Central memory CD4-positive, alpha-beta T cell (primary cell): Measurements from ENCODE around the gene AKTIP.
"Not testable (repeated sequence)": the region's sequence is repeated elsewhere in the genome, so short reads cannot be mapped to it uniquely, and the experiment has no call there.

Source experiments
- DNase-seq: peaks from one replicate; pipeline ENCODE4 v3.0.0; 2022

The AKTIP gene

GRCh38 chr16:53515259-53515658 lies 12.2 kb upstream of the AKTIP start:
- DNase-seq = no peak

DNA sequence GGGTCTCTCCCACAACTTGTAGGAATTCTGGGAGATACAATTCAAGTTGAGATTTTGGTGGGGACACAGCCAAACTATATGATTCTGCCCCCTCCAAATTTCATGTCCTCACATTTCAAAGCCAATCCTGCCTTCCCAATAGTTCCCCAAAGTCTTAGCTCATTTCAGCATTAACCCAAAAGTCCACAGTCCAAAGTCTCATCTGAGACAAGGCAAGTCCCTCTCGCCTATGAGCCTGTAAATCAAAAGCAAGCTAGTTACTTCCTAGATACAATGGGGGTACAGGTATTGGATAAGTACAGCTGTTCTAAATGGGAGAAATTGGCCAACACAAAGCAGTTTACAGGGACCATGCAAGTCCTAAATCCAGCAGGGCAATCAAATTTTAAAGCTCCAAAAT lies 9.8 kb upstream of the AKTIP start:
- not testable (repeated sequence) for DNase-seq

GRCh38 chr16:53511403-53512280 lies 8.6 kb upstream of the AKTIP start:
- DNase-seq = no peak

DNA sequence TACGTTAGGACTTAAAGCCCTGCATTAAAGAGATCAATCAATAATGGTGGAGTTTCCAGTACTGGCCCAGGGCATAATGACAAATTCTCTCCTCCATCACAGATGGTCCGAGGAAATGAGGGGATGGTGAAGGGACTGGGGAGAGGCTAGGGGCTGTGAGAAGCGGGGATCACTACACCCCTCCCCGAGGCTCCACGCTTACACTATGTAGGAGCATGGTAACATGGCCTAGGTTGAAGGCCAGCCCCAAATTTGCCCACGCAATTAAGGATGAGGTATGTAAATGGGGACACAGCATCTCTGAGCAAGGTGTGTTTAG lies 8.0 kb upstream of the AKTIP start:
- no peak for DNase-seq

DNA sequence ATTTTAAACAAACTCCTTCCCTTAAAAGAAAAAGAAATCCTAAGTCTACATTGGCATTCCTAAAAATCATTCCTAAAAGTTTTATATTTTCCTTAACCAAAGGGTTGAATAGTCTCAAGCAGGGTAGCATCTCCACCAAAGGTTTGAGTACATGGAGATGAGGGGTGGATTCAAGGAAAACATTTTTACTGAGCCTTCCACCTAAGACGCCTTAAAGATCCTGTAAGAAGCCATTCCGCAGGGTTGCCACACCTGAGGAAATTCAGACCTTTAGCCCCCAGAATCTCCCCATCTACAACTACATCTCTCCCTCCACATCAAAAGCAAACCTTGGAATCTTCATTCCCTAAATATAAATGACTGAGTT lies 7.7 kb upstream of the AKTIP start:
- DNase-seq = no peak

GRCh38 chr16:53509906-53510703 lies 7.1 kb upstream of the AKTIP start:
- DNase-seq = peak; percentile 50

- no peak for DNase-seq
Measured at GRCh38 chr16:53507464-53508179, 4.6 kb upstream of the AKTIP start.

DNA sequence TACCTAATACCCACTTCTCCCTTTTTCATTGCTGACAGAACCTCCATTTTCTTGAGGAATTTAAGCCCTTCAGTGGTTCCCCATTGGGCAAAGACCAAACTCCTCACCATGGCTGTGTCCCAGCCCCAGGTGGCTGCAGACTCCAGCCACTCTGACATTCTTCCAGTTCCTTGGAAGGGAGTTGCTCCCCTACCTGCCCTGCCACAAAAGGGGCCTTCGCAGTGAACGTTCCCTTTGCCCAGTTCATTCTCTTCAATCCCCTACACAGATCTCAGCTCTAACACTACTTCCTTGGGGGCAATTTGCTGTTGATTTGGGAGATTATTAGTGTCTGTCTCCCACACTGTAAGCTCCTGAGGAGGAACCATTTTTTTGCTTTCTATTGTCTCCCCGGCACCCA lies 3.2 kb upstream of the AKTIP start:
- DNase-seq = no peak

DNA sequence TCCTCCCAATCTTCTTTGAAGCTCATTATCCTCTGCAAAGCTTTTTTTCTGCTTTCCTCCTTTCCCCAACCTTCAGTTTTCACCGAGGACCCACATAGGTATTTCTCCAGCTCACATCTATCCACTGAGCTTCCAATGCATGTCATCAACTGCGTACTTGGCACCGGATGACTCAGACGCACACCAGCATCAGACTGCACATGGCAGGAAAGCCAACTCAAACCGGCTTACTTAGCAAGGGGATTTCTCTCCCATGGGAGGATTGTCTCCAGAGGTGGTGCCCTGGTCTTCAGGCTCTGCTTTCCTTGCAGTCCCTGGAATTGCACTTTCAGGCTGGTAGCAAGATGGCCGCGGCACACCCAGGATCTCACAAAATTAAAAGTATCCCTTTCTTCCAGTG lies 1.7 kb upstream of the AKTIP start:
- DNase-seq = peak; percentile 19

DNA sequence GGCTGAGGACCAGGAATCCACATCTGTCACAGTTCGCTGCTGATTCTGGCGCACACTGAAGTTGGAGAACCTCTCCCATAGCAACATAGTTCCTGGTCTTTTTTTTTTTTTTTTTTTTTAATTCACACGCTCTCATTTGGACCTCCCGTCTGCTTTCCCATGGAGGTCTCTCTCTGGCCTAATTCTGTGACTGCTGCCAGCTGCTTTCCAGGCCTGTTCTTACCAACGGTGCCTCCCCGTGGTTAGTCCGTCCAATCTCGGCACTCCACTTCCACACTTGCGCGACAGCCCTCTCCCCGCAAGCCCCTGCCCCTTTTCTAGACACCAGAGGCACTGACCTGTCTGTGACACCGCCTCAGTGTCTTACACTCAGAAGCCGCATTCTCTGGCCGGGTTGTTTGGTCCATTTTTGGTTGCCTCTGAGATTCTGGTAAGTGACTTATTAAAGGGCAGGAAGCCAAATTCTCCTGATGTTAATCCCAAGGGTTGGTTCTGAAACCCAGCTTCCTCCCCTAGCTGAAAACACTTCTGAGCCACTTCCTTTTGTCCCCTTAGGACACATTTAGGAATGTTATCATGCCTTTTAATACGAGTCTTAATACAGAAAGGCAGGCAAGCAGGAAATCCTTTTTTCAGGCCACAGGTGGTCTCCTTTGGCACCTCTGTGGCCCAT lies 1.1 kb upstream of the AKTIP start:
- DNase-seq = peak; percentile 22

GRCh38 chr16:53503270-53503923 lies 388 bp upstream of the AKTIP start:
- DNase-seq = peak; percentile 100

- DNase-seq = no peak
Measured at GRCh38 chr16:53501216-53501859, 1.7 kb downstream of the AKTIP start.

DNA sequence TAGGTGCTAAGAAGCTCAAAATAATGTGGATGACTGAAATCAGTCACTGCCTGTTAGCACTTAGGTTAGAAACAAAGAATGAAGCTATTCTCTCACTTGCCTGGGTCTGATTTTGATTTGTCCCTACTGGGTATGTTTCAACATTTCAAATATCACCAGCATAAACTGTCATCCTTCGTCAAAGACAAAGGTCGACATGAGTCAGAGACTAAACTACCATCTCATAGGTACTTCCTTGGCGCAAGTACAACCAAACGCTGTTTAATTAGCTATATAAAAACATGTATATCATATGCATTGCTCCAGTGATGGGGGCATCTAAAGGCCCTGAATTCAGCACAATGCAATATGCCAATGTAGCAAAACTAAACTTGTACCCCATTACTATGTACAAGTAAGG lies 4.0 kb downstream of the AKTIP start:
- DNase-seq = no peak

GRCh38 chr16:53495325-53495724 lies 7.7 kb downstream of the AKTIP start:
- no peak for DNase-seq

DNA sequence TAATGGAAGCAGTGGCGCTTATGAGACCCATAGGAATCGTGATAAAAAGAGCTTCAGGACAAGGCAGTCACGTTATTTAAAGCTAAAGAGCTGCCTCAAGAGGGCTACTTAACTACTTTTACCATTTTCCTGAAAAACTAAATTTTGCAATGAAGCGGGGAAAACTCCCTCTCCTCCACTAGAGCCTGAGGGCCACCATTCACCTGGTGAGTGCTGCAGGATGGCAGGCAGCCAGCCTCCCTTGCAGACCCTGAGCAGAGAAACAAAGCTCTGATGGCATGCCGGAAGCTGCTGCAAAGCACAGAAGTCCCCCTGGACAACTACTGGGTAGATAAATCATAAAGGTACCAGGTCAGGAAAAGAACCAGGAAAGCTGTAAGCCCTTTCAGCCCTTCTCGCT lies 8.4 kb downstream of the AKTIP start:
- no peak for DNase-seq

- no peak for DNase-seq
Measured at GRCh38 chr16:53492503-53492902, 10.5 kb downstream of the AKTIP start.

- no peak for DNase-seq
Measured at GRCh38 chr16:53489755-53490154, 13.3 kb downstream of the AKTIP start.

DNA sequence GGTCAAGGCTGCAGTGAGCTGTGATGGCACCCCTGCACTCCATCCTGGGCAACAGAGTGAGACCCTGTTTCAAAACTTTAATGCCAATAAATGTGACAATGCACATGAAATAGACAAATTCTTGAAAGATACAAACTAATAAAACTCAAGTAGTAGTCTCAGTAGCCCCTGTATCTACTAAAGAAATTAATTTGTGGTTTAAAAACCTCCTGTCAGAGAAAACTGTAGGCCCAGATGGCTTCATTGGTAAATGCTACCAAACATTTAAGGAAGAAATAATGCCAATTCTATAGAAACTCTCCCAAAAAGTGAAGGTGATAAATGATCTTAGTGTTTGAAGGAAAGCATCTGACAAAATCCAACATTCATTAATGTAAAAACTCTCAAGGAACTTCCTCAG lies 16.8 kb downstream of the AKTIP start:
- no peak for DNase-seq

DNA sequence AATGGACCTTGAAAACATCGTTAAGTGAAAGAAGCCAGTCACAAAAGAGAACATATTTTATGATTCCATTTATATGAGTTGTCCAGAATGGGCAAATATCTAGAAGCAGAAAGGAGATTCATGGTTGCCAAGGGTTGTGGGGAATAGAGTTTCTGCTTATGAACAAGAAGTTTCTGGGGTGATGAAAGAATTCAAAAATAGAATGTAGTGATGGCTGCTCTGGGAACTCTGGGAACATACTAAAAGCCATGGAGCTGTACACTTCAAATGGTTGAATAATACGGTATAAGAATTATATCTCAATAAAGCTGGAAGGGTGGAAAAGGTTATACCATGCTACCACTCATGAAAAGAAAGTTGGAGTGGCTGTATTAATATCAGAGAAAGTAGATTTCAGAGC lies 18.5 kb downstream of the AKTIP start:
- DNase-seq = no peak

- no peak for DNase-seq
Measured at GRCh38 chr16:53482123-53482522, 20.9 kb downstream of the AKTIP start.

DNA sequence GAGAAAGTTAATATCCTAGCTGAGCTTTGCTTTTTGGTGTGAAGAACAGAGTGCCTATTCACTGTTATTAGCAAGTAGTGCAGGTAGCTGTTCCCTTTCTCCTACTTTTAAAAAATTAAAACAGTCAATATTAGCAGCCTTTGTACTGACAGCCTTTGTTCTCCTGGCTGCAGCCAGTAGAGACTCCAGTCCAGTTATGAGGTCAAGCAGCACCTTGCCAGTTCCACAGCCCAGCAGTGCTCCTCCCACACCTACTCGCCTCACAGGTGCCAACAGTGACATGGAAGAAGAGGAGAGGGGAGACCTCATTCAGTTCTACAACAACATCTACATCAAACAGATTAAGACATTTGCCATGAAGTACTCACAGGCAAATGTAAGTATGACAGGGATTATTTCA lies 22.6 kb downstream of the AKTIP start:
- no peak for DNase-seq

GRCh38 chr16:53478965-53479364 lies 24.0 kb downstream of the AKTIP start:
- no peak for DNase-seq
